H1 (cell line): Measurements from ENCODE around the gene HK1. TPM values are rescaled to one million over a fixed set of nuclear protein-coding genes. Genes with fewer than 3 reads are reported as not detected.

Experiments
- CTCF ChIA-PET: fragments of 300-600 bp; sonication (Branson Sonifier 250); formaldehyde crosslinking; loops from one replicate; lab custom pipeline; 2021; ENCODE audit not compliant: partially characterized antibody; lab: Charles Lee
- POLR2A ChIA-PET: fragments of 300-600 bp; sonication (Branson Sonifier 250); formaldehyde crosslinking; loops from one replicate; lab custom pipeline; 2021; ENCODE audit warnings: inconsistent platforms; ENCODE audit not compliant: partially characterized antibody; lab: Charles Lee
- DNase-seq, 2 experiments: peaks; one replicate each; pipeline versions ENCODE4 v3.0.0 to v3.0.0-alpha.2; 2010 to 2022; ENCODE audit warnings: low spot score in 2 of 2, low read depth in 1 of 2, mixed read lengths in 1 of 2
- FAIRE-seq: peaks from 2 replicates; lab custom pipeline; 2011; peaks lifted over from hg19 to GRCh38; lab: Jason Lieb, UNC
- H2AFZ ChIP-seq: 2 replicates; pipeline ENCODE4 v1.8.1; 2012; ENCODE audit warnings: low read length, inconsistent platforms
- H2AK5ac ChIP-seq: 2 replicates; pipeline ENCODE4 v1.6.1; 2013; ENCODE audit warnings: low read depth, low read length
- H2BK120ac ChIP-seq: replicated peaks from 2 replicates; pipeline ENCODE3; 2013; ENCODE audit warnings: low read depth, low read length, inconsistent platforms
- H2BK12ac ChIP-seq: 2 replicates; pipeline ENCODE4 v1.6.1; 2013; ENCODE audit warnings: low read depth, low read length
- H2BK15ac ChIP-seq: 2 replicates; pipeline ENCODE4 v1.6.1; 2013; ENCODE audit warnings: low read length
- H2BK20ac ChIP-seq: 2 replicates; pipeline ENCODE4 v1.6.1; 2013; ENCODE audit warnings: low read length
- H2BK5ac ChIP-seq: 2 replicates; pipeline ENCODE4 v1.6.1; 2013; ENCODE audit warnings: low read depth, low read length
- H3K14ac ChIP-seq: 2 replicates; pipeline ENCODE4 v1.6.1; 2013; ENCODE audit warnings: inconsistent platforms; ENCODE audit not compliant: insufficient read length
- H3K18ac ChIP-seq: 2 replicates; pipeline ENCODE4 v1.6.1; 2013; ENCODE audit warnings: low read length; ENCODE audit errors: extremely low read depth
- H3K23ac ChIP-seq: 2 replicates; pipeline ENCODE4 v1.6.1; 2013; ENCODE audit warnings: inconsistent platforms; ENCODE audit not compliant: insufficient read length
- H3K23me2 ChIP-seq: 2 replicates; pipeline ENCODE4 v1.6.1; 2013; ENCODE audit warnings: low read depth, low read length
- H3K27ac ChIP-seq: 2 replicates; pipeline ENCODE4 v1.6.1; 2011; ENCODE audit warnings: low read depth, low read length, inconsistent platforms
- H3K27me3 ChIP-seq, 4 experiments: replicated peaks in 1 of 4; 1 replicate in 1 of 4; 2 replicates in 3 of 4; pipeline versions ENCODE4 v1.6.1 to v1.8.1; 2011 to 2013; ENCODE audit warnings: low read length in 3 of 4, mild to moderate bottlenecking in 3 of 4, inconsistent platforms in 2 of 4, mixed read lengths in 2 of 4, moderate library complexity in 1 of 4; ENCODE audit not compliant: control insufficient read depth in 3 of 4, insufficient read depth in 3 of 4; ENCODE audit errors: extremely low read depth in 1 of 4
- H3K36me3 ChIP-seq, 4 experiments: 2 replicates each; pipeline versions ENCODE4 v1.6.1 to v1.8.1; 2011 to 2013; ENCODE audit warnings: mild to moderate bottlenecking in 4 of 4, low read length in 3 of 4, moderate library complexity in 2 of 4, control low read depth in 1 of 4, inconsistent platforms in 1 of 4; ENCODE audit not compliant: insufficient read depth in 4 of 4, control insufficient read depth in 2 of 4
- H3K4ac ChIP-seq: replicated peaks from 2 replicates; pipeline ENCODE3; 2013; ENCODE audit warnings: low read length, low read depth, mixed read lengths, inconsistent platforms; ENCODE audit not compliant: insufficient read length
- H3K4me1 ChIP-seq, 4 experiments: replicated peaks in 1 of 4; 1 replicate in 1 of 4; 2 replicates in 3 of 4; pipeline versions ENCODE4 v1.6.1 to v1.8.1; 2011 to 2013; ENCODE audit warnings: low read length in 3 of 4, inconsistent platforms in 2 of 4, mixed read lengths in 1 of 4; ENCODE audit not compliant: insufficient read depth in 4 of 4, control insufficient read depth in 3 of 4
- H3K4me2 ChIP-seq, 2 experiments: 2 replicates each; pipeline versions ENCODE4 v1.6.1 to v1.8.1; 2011 to 2013; ENCODE audit warnings: low read depth in 2 of 2, low read length in 2 of 2, control low read depth in 1 of 2, inconsistent platforms in 1 of 2, mild to moderate bottlenecking in 1 of 2; ENCODE audit not compliant: insufficient read depth in 1 of 2
- H3K4me3 ChIP-seq, 4 experiments: fragments of 200-600, 300-600 bp in 1 of 4; sonication (generic), shearing (Covaris generic), sonication (Bioruptor Twin) in 1 of 4; 2 replicates each; pipeline versions ENCODE4 v1.5.1 to v1.8.1; 2011 to 2016; ENCODE audit warnings: low read length in 4 of 4, low read depth in 3 of 4, control low read depth in 2 of 4, inconsistent platforms in 2 of 4, mild to moderate bottlenecking in 2 of 4, mixed read lengths in 1 of 4, moderate library complexity in 1 of 4; ENCODE audit not compliant: insufficient read depth in 2 of 4; ENCODE audit errors: extremely low read depth in 1 of 4
- H3K56ac ChIP-seq: replicated peaks from 2 replicates; pipeline ENCODE3; 2013; ENCODE audit warnings: low read depth, mild to moderate bottlenecking, mixed read lengths, low read length, inconsistent platforms; ENCODE audit not compliant: insufficient read length
- H3K79me1 ChIP-seq: 2 replicates; pipeline ENCODE4 v1.6.1; 2013; ENCODE audit warnings: low read depth, low read length, control low read depth
- H3K79me2 ChIP-seq, 2 experiments: 2 replicates each; pipeline versions ENCODE4 v1.6.1 to v1.8.1; 2012 to 2013; ENCODE audit warnings: low read length in 2 of 2, mild to moderate bottlenecking in 2 of 2, inconsistent platforms in 1 of 2; ENCODE audit not compliant: insufficient read depth in 2 of 2, control insufficient read depth in 1 of 2
- H3K9ac ChIP-seq, 4 experiments: replicated peaks in 1 of 4; 1 replicate in 1 of 4; 2 replicates in 3 of 4; pipeline versions ENCODE4 v1.6.1 to v1.8.1; 2011 to 2013; ENCODE audit warnings: low read depth in 3 of 4, low read length in 3 of 4, control low read depth in 2 of 4, mild to moderate bottlenecking in 2 of 4, moderate library complexity in 2 of 4, inconsistent platforms in 1 of 4; ENCODE audit errors: extremely low read depth in 1 of 4
- H3K9me3 ChIP-seq, 2 experiments: 2 replicates each; pipeline versions ENCODE4 v1.6.1 to v1.8.1; 2012 to 2013; ENCODE audit warnings: mild to moderate bottlenecking in 2 of 2, moderate library complexity in 2 of 2, control low read depth in 1 of 2, inconsistent platforms in 1 of 2, low read depth in 1 of 2, low read length in 1 of 2, mixed read lengths in 1 of 2; ENCODE audit not compliant: insufficient read depth in 2 of 2
- H4K20me1 ChIP-seq, 2 experiments: replicated peaks in 1 of 2; 2 replicates each; pipeline versions ENCODE3 to v1.8.1; 2011 to 2013; ENCODE audit warnings: inconsistent platforms in 2 of 2, low read length in 2 of 2, mild to moderate bottlenecking in 1 of 2; ENCODE audit not compliant: insufficient read depth in 2 of 2, control insufficient read depth in 1 of 2
- H4K5ac ChIP-seq: 2 replicates; pipeline ENCODE4 v1.6.1; 2013; ENCODE audit warnings: low read length, low read depth, mixed read lengths, inconsistent platforms; ENCODE audit not compliant: insufficient read length
- H4K8ac ChIP-seq: 2 replicates; pipeline ENCODE4 v1.8.0; 2013; ENCODE audit warnings: mild to moderate bottlenecking, moderate library complexity, low read length, inconsistent platforms; ENCODE audit not compliant: insufficient read depth; ENCODE audit errors: extremely low read depth
- H4K91ac ChIP-seq: replicated peaks from 2 replicates; pipeline ENCODE3; 2013; ENCODE audit warnings: low read length, mixed read lengths, inconsistent platforms; ENCODE audit not compliant: insufficient read length
- BRCA1 ChIP-seq: IDR thresholded peaks from 2 replicates; pipeline ENCODE4 v1.6.1; 2012; ENCODE audit warnings: low read depth, low read length, improper control_type of control experiment
- CEBPB ChIP-seq: IDR thresholded peaks from 2 replicates; pipeline ENCODE4 v1.6.1; 2012; ENCODE audit warnings: low read depth, low read length
- FOSL1 ChIP-seq: IDR thresholded peaks from 2 replicates; pipeline ENCODE4 v1.6.1; 2011; ENCODE audit warnings: mild to moderate bottlenecking, low read depth, low read length, moderate library complexity; ENCODE audit not compliant: insufficient read depth
- PHF8 ChIP-seq: fragments of 200-600 bp; sonication (generic); conservative IDR thresholded peaks from 2 replicates; pipeline ENCODE4 v1.7.1; 2012; ENCODE audit warnings: low read depth, mild to moderate bottlenecking, inconsistent platforms, low read length, moderate library complexity
- RAD21 ChIP-seq, 2 experiments: IDR thresholded peaks in 1 of 2; conservative IDR thresholded peaks in 1 of 2; 2 replicates each; pipeline ENCODE4 v1.6.1; 2011; ENCODE audit warnings: low read depth in 2 of 2, low read length in 2 of 2, improper control_type of control experiment in 1 of 2, inconsistent platforms in 1 of 2, mild to moderate bottlenecking in 1 of 2, moderate library complexity in 1 of 2
- SP2 ChIP-seq: IDR thresholded peaks from 2 replicates; pipeline ENCODE4 v1.6.1; 2012; ENCODE audit warnings: mild to moderate bottlenecking, low read length, inconsistent platforms
- TAF7 ChIP-seq: optimal IDR thresholded peaks from 2 replicates; pipeline ENCODE3; 2011; ENCODE audit warnings: low read depth, mild to moderate bottlenecking, inconsistent platforms, low read length, moderate library complexity, borderline replicate concordance
- USF2 ChIP-seq: IDR thresholded peaks from 2 replicates; pipeline ENCODE4 v1.6.1; 2011; ENCODE audit warnings: low read length, improper control_type of control experiment
- YY1 ChIP-seq: IDR thresholded peaks from 2 replicates; pipeline ENCODE4 v1.6.1; 2011; ENCODE audit warnings: low read depth, mild to moderate bottlenecking, low read length
- WGBS, 2 experiments: shearing (Covaris generic) in 1 of 2; methylation state at CpG; one replicate each; pipeline versions ENCODE4 v1.1.6 to v1.1.7; 2013 to 2015; ENCODE audit warnings: low lambda C conversion rate in 2 of 2, mixed read lengths in 2 of 2, inconsistent platforms in 1 of 2, low coverage in 1 of 2, missing lambda C conversion rate in 1 of 2; ENCODE audit not compliant: insufficient replicate concordance in 2 of 2, insufficient coverage in 1 of 2, insufficient read length in 1 of 2; ENCODE audit errors: extremely low coverage in 1 of 2, missing lambda C conversion rate in 1 of 2; 5-methylcytosine and 5-hydroxymethylcytosine counted together
- polyA plus RNA-seq, 7 experiments: library from polyadenylated mRNA; depleted of rRNA in 3 of 7; stranded (reverse) in 5 of 7; unstranded in 2 of 7; fragments of >200 nt in 5 of 7; fragments of 200-250 nt in 2 of 7; gene quantifications; 1 replicate in 5 of 7; 2 replicates in 1 of 7; 4 replicates in 1 of 7; pipeline versions ENCODE4 v1.2.1 to v1.2.3, GENCODE V29; 2011 to 2013; ENCODE audit warnings: missing spikeins in 2 of 7, mixed read lengths in 2 of 7
- total RNA-seq: library from RNA; stranded (reverse); fragmentation: NEBNext Ultra II Directional; extraction: Animal tissue kit (Norgen Biotek cat#: 25700); gene quantifications from 2 replicates; pipeline ENCODE4 v1.2.1, GENCODE V29; 2021

Gene HK1
- total and polyA plus RNA-seq, 2 of the 8 experiments (the other 6 are each of a cell fraction or from before 2014, with no cell fraction given), result 55.8 to 247 TPM

- Histone ChIP-seq H3K56ac (no peak overlapping the region), H3K27me3 (no peaks in the 10 kb centered on the region), H2BK120ac (no peak overlapping the region), H4K8ac (no peak overlapping the region), H2BK12ac (no peak overlapping the region), H4K20me1 (no peaks in the 10 kb centered on the region), H4K5ac (no peak overlapping the region), H2BK5ac (no peak overlapping the region), H3K18ac (no peak overlapping the region), H3K14ac (no peak overlapping the region)
- 87% methylated on average over 3 of the region's 3 CpGs; no CpG with 5 or more reads in 1 of the 2 experiments for WGBS, 2 experiments
- FAIRE-seq, result no peak
- POLR2A ChIA-PET, result interaction anchor here (1.3 kb wide), 1 partner anchor 173 kb away, joined by 3 read pairs; no protein-coding TSS in a partner anchor
- TF ChIP-seq FOSL1, result no peak
- TF ChIP-seq RAD21 (IDR thresholded peaks at IDR 0.05 in 1 of 2, conservative IDR thresholded peaks at IDR 0.05 in 1 of 2; ENCODE audit: low read depth in 2 of 2, low read length in 2 of 2), result no peak
- no peak for TF ChIP-seq SP2
- TF ChIP-seq PHF8, result no peak
- TF ChIP-seq TAF7, result no peak
- no peak for TF ChIP-seq CEBPB
- no peak for TF ChIP-seq YY1
- no peak for TF ChIP-seq BRCA1
- no peak for TF ChIP-seq USF2
- TF ChIP-seq, all 59 proteins: peak for 0
- Histone ChIP-seq H2AFZ (no peak overlapping the region), H3K23ac (no peak overlapping the region), H3K79me2 (no peaks in the 10 kb centered on the region), H3K23me2 (no peaks in the 10 kb centered on the region), H4K91ac (no peak overlapping the region), H2BK15ac (no peak overlapping the region), H3K4ac (no peak overlapping the region), H3K9ac (no peak overlapping the region), H3K36me3 (no peaks in the 10 kb centered on the region), H3K4me2 (no peak overlapping the region), H3K4me1 (peaks cover 0 to 10% (median 3%) of the 10 kb centered on the region in 4 experiments; a peak in 4 of 7 replicates), H3K79me1 (no peaks in the 10 kb centered on the region), H2BK20ac (no peak overlapping the region), H3K9me3 (no peaks in the 10 kb centered on the region), H2AK5ac (no peak overlapping the region), H3K27ac (no peak overlapping the region), H3K4me3 (no peak overlapping the region)
- CTCF ChIA-PET, result interaction anchor here (0.6 to 2.5 kb wide), 8 partner anchors 10 to 189 kb away, joined by 3 to 8 read pairs (median 3); partner anchors contain the start of gene HKDC1
- no peak for DNase-seq
Observed at GRCh38 chr10:69234447-69234846, 43.8 kb upstream of the HK1 start.
